DMS79 treated with DMSO at 0.1 percent for 48 hours (cell line): Measurements from ENCODE around the gene RBKS.

Experiments used
- DNase-seq: peaks from one replicate; lab custom pipeline; 2025; lab: John Stamatoyannopoulos, UW

The RBKS gene

DNA sequence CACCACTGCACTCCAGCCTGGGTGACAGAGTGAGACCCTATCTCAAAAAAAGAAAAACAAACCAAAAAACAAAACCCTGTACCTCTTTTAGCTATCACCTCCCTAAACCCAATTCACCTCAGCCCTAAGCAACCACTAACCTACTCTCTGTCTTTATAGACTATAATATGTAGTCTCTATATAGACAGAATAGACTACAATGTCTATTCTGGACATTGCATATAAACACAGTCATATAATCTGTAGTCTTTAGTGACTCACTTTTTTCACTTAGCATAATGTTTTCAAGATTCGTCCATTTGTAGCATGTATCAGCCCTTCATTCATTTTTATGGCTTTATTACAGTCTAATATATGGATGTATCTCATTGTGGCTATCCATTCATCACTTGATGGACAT, 155.9 kb downstream of the RBKS start:
- no peak for DNase-seq
